Stimulated activated CD4-positive, alpha-beta T cell treated with anti-CD3 and anti-CD28 coated beads, Interleukin-4, amount 100 ng/mL, for 1 hour (primary cell): Measurements from ENCODE around the gene PRELID2.
"Not testable (repeated sequence)": the region's sequence is repeated elsewhere in the genome, so short reads cannot be mapped to it uniquely, and the experiment has no call there.

Experiments used
- DNase-seq: peaks from one replicate; pipeline ENCODE4 v3.0.0-alpha.2; 2020

The PRELID2 gene

DNA sequence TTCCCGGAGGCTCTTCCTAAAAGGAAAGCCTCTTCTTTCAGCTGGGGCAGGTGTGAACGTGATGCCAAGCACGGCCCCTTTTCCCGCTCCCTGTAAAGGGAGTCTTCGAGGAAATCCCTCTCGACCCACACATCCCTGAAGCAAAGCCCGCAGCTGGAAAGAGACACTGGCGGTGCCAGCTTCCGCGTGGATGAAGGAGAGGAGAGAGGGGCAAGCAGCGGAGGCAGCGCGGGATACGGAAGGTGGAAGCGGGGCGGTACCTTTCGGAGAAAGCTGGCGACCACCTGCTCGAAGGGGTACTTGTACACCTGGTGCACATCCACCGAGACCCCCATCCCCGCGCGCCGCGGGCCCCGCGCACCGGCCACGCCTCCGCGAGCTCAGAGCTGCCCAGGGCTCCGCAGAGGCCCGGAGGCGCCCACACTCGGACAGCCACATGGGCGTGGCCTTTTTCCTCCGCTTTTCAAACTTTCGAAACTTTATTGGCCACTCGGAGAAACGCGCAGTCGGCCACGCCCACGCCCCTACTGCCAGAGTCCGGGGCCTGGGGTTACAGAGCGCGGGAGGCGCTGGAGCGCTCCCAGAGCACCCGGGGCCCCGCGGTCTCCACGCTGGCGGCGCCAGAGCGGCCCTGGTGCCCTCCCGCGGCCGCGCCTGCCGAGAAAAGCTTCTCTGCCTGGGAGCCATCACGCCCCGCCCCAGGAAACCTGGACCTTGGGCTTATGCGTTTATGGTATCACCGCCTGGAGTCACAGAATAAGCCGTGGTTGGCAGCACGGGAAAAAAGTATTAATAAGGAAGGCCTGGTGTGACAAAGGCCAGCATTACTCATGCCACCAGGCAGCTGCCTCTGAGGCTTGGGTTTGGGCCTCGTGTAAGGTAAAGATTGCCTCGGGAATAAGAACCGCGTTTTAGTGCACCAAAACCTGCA, at the start of gene PRELID2:
Gene PRELID2, minus strand, starts transcription at position 426 of the 931 bp plus-strand sequence. Its CDS starts 91 bp downstream, at position 335.
- DNase-seq = peak; percentile 43

DNA sequence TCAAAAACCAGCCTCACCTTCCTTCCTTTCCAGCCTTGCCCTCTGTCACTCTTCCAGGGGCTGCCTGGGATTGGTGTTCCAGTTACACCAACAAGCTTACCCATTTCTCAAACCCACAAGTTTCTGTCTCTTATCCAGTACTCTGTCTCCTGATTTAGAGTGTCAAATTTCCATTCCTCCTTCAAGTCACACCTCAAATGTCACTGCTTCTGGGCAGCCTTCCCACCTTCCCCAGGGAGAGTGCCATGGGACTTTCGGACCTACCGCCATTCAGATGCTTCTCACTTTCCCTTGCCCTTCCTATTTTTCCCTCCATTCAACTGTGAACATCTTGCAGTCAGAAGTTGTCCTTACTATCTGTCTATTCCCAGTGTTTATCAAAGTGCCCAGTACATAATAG, 39.6 kb upstream of the PRELID2 start:
- no peak for DNase-seq

DNA sequence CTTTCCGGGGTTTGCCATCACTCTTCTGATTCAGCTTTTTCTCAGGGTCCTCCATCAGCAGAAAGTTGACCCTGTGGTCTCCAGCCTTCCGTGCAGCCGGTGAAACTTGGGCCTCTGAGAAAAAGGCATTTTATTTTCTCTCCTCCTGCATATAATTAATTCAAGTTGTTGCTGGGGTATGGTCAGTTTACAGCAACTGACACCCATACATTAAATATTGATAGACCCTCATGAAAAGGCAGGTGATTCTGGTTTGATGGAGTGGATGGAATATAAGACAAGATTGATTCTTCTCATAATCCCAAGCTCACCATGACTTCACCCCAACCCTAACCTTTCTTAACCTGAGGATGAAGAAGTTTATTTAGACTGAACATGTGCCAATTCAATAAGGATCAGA, 37.8 kb upstream of the PRELID2 start, which contains the start of gene GRXCR2:
Gene GRXCR2, minus strand, starts transcription at position 101 of the 400 bp plus-strand sequence. Its CDS starts 46 bp downstream, at position 55.
- no peak for DNase-seq

DNA sequence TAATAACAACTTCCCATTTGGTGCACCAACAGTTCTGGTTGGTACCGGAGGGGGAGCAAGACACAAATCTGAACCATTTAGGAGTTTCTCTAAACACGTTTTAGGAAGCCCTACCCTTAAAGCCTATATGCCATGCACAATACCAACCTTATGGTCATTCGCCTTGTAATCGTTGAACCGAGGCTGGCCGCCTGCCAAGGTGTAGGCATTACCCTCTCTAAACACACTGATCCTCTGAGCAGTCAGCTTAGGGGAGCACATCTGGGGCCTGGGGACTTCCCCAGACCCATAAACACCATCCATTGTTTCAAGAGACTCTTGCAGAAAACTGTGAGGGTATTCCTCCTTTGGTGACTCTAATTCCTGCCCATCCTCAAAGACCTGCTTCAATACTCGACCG, 37.3 kb upstream of the PRELID2 start:
- no peak for DNase-seq

DNA sequence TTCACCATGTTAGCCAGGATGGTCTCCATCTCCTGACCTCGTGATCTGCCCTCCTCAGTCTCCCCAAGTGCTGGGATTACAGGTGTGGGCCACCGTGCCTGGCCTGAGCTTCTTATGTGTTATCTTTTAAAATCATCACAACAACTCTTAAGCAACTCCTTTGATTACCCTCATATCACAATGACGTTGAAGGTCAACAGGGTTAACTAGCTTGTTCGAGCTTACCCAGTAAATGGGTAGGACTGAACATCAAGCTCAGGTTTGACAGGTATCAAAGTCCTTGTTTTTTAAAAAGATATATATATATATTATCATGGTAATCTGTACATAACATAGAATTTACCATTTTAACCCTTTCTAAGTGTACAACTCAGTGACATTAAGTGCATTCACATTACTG, 34.6 kb upstream of the PRELID2 start:
- DNase-seq = no peak

DNA sequence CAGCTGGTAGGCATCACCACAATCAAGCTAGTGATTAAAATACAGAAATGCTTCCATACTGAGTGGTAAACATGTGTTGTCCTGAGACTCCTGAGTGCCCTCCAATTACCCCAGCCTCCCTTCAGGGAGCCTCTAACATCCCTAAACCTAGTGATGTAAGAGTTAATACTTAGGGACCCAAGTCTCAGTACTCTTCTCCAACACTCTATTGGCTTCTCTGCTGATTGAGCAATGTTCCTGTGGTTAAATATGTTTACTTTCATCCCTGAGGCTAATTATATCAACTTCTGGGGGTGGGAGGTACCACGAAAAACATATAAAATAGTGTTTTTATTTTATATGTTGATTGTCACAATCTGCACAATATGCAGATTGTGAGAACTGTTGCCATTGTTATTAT, 32.7 kb upstream of the PRELID2 start:
- no peak for DNase-seq

DNA sequence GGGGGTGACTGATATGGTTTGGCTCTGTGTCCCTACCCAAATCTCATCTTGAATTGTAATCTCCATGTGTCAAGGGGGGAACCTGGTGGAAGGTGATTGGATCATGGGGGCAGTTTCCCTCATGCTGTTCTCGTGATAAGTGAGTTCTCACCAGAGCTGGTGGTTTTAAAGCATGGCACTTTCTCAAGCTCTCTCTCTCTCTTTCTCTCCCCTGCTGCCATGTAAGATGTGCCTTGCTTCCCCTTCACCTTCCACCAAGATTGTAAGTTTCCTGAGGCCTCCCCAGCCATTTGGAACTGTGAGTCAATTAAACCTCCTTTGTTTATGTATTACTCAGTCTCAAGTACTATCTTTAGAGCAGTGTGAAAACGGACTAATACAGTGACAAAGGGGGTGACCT, 29.3 kb upstream of the PRELID2 start:
- DNase-seq = not testable (repeated sequence)

DNA sequence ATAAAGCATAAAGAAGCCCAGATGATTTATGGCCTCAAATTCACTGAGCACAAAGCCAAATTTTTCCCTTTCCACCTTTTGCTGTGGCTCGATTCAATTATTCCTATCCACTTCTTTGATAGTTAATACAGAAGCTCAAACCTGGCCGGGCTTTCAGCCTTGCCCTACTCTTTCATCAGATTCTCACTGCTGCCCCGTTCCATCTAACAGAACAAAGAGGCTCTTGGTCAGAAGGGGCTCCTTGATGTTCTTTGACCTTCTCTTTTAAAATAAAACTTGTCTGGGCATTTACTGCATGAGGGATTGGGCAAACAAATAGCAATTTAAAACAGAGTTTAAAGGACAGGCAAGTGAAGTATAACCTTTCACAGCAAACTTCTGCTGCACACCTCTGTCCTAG, 27.9 kb upstream of the PRELID2 start:
- DNase-seq = no peak

DNA sequence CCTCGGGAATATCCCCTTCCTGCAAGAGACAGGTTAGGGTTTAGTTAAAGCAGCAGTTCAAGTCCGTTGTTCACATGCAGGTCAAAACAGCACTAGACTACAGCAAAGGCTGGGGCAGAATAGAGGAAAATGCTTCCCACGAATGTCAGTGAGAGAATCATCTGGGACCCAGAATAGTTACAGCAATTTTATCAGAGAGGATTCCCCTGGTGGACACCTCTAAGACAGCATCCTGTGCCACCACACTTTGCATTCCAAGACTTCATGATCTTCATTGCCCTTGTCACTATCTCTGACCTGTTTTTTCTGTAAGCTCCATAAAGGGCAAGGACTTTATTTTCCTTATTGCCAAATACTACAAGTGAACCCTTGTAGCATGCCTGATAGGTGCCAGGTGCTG, 24.8 kb upstream of the PRELID2 start:
- no peak for DNase-seq

DNA sequence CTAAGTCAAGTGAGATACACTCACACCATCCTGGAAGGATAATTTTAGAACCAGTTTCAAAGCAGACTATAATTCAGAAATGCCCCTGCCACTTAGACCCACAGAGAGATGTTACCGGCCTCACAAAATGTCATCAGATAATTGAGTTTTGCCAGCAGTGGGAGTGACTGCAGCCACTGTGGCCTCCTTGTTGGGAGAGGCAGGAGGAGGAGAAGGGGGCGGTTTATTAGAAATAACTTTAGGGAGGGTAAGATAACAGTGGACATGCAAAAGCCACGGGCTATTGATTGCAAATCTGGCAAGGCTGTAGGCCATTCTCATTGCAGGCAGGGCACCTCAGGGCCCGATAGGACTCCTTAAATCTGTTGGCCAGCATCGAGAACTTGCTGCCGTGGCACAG, 24.3 kb upstream of the PRELID2 start:
- no peak for DNase-seq

DNA sequence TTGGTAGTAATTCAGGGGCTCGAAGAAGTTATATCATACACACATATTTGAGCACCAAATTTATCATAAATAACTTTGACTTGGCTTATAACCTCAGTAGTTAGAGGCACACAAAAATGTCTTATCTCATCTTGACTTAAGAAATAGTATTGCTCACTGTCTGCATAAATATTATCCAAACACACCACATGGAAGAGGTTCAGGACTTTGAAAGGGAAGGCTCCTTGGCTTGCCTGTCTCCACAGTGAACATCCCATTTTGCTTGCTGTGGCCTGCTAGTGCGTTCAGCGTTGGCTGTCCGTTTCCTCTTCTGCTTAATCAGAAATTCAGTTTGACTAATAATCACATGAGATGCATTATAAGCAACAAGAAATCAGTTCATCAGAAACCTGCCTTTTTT, 23.8 kb upstream of the PRELID2 start:
- no peak for DNase-seq

DNA sequence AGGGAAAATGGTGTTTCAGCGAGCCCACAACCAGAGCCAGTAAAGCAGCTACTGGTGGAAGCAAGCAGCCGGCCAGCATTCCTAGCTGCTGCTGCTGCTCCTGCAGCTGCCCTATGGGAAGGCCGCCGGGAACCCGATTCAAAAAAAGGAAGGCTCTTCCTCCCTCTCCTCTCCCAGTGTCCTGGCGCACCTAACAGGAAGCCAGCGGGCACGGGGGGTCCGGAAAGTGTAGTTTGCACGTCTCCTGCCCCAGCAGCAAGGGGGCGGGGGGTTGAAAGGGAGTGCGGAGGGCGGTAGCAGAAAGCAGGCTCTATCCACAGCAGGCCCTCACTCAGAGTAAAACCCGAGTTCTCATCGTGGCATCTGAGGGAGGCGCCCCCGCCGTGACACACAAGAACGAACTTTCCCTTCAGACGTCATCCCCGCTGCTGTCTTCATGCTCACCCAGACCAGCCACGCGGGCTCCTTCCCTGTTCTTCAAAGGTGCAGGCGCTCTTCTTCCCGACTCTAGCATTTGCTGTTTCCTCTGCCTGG, 21.2 kb upstream of the PRELID2 start:
- peak; percentile 22 for DNase-seq

DNA sequence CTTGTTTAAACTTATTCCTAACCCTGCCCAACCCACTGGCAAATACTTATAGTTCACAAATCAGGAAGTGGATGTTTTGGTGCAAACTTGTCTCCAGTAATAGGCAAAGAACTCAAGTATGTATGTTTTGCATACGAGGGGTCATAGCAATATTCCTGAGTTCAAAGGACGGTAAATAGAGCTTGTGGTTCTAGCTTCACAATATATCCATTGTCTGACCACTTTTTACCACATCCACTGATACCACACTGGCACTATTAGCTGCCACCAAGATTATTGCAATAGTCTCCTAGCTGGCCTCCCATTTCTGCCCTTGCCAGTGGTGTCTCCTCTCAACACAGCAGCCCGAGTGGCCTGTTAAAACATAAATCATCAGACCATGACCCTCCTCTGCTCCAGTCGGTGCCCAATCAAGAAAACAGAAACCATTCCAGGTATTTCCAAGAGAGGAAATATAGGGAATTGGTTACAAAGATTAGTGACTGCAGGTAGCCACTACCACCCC, 20.7 kb upstream of the PRELID2 start:
- DNase-seq = no peak

DNA sequence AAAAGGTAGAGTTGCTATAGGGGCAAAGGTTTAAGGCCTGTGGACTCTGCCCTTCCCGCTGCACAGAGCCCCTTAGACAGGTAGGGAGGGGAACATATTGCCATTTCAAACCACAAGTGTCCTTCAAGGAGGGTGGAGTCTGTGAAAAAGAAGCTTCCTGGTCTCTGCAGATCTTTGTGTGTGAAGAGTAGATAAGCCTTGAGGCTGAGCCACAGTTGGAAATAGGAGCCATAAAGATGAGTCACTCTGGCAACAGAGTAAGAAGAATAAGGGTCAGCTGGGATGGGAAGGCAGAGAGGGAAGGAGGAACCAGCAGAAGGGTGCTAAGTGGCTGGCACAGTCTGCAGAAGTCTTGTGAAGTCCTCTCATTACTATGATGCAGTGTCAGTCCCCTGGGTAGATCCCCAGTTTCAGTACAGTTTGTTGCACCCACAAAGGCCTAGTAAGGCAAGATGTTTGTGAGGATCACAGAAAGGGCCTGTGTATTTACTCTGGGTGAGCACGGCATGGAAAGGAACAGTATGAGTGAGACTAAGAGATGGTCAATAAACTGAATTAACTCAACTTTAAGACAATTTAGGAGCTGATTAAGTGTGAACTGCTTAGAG, 19.6 kb upstream of the PRELID2 start:
- no peak for DNase-seq

DNA sequence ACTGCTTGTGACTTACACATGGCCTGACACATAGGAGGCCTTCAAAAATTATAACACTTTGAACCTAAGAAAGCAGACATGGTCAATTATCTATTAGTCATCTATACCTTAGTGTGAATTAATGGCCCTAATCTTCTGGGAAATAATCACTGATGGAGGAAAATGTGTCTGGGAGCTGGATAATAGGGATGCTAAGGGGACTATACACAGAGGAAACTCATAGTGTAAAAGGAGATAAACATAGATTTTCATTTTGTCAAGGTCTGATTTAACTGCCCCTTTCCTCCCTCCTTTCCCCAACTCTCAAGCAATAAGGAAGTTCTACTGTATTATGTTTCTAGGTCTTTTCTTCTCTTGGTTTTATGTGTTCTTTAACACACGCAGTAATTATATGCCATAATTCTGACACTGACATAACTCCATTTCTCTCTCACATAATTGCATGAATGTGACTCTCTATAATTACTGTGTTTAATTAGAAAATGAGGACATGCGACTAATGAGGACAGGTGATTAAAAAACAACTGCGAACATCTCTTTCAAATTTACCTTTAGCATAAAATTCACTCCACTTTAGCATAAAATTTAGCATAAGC, 18.7 kb upstream of the PRELID2 start:
- DNase-seq = no peak

DNA sequence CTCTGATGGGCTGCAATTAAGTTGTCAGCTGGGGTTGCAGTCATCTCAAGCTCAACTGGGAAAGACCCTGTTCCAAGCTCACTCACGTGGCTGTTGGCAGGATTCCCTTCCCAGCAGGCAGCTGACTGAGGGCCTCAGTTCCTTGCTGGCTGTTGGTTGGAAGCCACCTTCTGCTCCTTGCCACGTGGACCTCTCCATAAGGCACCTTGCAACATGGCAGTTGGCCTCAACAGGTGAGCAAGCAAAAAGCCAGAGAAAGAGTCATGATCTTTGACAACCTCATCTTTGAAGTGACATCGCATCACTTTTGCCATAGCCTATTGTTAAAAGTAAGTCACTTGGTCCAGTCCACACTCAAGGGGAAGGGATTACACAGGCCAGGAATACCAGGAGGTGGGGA, 17.8 kb upstream of the PRELID2 start:
- DNase-seq = no peak

DNA sequence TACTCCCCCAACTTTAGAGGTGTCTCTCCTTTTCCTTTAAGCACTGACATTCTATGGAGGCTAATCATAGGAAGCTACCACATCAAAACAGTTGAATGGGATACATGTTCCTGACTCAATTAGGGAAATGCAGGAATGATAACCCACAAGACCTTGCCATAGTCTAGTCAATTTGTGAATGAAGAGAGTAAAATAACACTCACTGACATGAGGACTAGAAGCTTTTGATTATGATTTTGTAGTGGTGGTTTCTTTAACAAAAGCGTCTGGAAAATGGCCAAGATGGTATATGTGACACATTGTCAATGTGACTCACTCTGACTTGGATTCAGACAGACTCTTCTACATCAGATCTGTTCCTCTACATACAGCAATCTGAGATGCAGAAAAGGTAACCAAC, 13.7 kb upstream of the PRELID2 start:
- DNase-seq = no peak

DNA sequence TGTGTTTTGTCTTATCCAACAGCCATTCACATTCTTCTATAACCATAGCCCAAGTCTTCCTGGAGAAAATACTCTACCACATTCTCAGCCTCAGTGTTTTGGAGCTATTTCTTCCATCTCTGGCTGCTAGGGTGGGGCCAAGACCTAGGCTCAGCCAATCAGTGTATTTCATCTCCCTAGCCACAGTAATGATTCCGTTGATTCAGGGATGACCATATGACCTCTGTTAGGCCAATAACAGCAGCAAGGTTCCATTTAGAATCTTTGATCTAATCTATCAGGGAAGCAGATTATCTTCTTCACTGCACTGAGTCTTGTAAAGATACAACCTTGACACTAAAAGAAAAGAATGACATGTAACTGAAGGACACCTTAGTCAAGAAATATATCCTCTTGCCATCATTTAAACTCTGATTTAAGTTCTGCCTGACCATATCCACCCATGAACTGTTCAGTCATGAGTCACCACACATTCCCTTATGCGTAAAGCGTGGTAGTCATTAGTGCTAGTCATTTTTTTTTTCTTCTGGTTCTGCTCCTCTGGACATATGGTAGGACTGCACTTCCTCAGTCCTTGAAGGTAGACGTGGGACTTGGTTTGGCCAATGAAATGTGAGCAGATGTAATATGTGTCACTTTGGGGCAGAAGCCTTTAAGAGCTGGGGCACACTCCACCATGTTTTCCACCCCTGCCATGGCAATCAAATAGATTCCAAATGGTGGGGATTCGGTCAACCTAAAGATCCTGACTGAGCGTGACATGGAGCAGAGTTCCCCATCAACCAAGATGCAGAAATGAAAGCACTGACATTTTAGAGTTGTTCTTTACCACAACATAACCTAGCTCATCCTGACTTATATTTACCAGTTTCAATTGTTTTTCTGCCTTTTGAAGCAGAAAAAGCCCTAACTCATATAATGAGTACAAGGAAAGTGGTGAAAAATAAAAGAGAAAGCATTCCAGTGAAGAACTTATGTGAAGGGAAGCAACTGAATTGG, 12.7 kb upstream of the PRELID2 start:
- no peak for DNase-seq

DNA sequence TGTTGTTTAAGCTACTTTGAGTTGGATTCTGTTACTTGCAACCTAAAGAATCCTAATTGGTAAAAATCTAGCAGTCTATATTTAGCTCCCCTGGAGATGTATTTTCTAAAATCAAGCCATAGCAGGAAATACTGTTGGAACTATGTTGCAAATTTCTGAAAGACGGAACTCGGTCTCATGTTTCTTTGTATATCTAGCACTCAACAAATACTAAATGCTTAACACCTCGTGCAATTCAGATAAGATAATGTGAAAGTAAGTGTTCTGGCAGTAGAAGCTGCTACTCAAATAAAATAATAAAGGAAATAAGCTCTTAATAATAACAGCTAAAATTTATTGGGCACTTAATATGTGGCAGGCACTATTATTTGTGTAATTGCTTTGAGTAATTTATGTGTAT, 10.9 kb upstream of the PRELID2 start:
- no peak for DNase-seq

DNA sequence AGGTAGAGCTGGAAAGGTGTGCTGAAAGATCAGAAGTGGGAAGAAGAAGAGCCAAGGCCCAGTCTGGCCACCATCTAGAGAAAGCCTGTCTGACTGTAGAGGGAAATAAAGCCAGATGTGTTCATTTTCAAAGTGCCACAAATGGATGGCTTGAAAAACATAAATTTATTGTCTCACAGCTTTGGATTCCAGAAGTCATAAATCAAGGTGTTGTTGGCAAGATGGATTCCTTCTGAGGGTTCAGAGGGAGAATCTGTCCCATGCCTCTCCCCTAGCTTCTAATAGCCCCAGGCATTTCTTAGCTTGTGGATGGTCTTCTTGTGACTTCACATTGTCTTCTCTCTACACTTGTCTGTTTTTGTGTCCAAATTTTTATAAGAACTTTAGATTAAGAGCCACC, 6.2 kb upstream of the PRELID2 start:
- no peak for DNase-seq

DNA sequence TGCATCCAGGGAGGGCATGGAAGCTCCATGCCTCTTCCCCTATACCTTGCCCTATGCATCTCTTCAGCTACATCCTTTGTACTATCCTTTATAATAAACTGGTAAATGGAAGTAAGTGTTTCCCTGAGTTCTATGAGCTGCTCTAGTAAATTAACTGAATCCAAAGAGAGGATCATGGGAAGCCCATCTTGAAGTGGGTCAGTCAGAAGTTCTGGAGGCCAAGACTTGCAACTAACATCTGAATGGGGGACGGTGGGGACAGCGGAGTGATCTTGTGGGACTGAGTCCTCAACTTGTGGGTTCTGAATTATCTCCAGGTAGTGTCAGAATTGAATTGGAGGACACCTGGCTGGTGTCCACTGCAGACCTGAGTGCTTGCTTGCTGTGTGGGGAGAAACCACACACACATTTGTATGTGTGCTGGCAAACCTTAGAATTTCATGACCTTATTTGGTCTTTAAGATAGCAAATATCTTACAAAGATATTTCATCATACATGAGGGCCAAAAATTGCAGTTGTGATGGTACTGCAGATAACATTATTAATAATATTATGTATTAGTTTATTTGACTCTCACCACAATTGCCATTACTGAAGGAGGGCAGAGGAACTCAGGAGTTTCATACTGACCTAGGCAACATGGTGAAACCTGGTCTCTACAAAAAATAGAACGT, 5.5 kb upstream of the PRELID2 start:
- no peak for DNase-seq

DNA sequence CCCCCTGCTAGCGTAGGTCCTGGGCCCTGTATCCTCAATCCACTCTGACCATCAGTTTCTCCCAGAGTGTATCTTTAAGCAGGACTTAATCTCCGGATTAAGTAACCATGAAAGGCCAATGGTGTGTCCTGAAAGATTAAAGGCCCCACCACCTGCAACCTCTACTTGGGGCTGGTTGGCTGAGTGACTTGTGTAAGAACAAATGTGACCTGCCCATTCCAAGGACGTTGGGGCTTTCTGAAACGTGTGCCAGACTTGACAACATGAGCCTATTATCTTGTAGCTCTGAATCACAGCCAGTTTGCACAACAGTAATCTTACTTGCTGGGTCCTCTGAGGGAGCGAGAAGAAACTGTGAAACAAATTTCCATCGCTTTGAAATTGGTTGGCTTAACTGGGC, 3.1 kb upstream of the PRELID2 start:
- no peak for DNase-seq
